ENCODE results near the gene ZNF100.
"Not testable (repeated sequence)": the region's sequence is repeated elsewhere in the genome, so short reads cannot be mapped to it uniquely, and the experiment has no call there.

Gene ZNF100

DNA sequence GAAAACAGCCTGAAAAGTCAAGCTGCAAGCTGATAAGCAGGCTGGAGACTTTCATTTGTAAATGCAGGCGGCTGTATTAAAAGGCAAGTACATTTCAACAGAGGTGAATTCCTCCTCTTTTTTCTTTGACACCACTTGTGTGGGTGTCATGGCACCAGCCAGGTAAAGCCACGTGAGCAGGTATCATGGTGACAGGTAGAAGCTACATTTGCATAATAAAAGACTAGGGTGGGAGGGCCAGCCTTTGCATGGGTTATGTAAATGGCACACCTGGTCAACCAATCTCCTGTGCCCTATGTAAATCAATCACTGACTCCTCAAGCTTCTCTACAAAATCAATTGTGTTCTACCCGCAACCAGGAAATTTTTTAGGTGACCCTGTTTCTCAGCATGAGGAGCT is 68.2 kb downstream of the ZNF100 start:
- DNase-seq: no peak

DNA sequence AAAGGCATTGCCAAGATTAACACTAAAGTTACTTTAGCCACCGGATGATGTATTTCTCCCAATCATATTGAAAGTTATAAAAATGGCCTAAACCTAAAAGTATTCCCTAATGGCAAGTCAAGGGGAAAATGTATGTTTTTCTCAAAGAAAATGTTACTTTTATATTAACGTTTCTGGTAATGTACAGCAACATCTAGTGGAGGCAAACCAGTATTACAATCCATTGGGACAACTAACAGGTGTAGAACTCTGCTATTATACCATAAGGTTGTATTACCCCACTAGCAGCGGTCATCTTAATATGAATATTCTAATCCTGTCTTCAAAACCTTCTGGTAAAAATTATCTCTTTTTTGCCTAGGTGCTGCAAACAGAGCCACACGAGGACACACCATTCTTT is 69.2 kb downstream of the ZNF100 start:
- no peak for DNase-seq

DNA sequence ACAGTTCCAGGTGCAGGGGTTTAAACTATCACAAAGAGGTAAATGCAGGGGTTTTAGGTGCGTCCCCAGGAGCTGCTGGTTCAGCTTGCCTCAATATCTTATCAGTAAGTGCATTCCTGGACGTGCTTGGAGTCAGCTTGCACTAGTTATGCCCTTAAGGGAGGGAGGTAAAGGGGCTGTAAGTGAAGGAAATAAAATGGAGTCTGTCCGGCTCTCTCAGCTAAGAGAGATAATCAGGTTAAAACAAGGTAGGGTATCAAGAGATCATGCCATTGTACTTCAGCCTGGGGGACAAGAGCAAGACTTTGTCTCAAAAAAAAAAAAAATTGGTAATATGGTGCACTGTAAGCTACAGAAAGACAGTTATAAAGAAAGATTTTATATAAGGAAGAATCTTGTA is 69.7 kb downstream of the ZNF100 start:
- no peak for DNase-seq

DNA sequence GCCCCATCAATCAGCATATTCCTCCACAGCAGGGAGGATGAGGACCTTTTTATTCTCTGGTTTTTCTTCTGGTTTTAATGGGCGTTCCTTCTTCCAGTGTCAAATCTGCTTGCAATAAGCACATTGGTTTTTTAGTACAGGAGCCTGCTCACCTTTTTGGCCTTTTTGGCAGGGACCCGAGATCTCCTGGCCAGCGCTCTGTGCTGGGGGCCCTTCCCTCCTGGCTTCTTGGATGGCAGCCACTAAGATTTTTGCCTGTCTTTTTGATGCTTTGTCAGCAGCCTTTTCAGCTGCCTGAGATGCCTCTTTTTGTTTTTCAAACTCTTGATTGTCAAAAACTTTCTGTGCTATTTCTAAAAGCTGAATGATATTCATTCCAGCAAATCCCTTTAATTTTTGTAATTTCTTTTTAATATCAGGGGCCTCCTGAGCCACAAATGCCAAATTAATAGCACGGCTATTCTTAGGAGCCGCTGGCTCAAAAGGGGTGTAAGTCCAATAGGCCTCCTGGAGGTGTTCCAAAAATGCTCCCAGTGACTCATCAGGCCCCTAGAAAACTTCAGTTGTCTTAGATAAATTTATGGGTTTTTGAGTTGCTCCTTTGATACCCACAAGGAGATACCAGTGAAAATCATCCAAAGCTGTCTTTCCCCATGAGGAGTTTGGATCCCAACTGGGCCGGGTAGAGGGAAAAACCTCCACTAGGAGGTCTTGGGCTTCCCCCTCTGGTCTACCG is 73.0 kb downstream of the ZNF100 start:
- DNase-seq: no peak

DNA sequence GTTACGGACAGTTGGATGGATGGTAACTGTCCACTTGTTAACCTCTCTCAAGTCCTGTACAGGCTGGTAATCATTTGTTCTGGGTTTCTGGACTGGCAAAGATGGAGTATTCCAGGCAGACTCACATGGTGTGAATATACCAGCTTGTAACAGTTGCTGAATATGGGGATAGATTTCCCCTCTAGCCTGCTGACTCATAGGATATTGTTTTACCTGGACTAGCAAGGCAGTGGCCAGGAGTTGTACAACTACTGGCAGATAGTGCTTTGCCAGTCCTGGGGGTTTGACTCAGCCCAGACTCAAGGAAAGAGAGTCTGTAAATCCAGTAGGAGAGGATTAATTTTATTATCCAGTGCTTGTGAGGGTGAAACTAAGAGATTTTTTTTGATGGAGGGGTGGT is 74.0 kb downstream of the ZNF100 start:
- DNase-seq: no peak

DNA sequence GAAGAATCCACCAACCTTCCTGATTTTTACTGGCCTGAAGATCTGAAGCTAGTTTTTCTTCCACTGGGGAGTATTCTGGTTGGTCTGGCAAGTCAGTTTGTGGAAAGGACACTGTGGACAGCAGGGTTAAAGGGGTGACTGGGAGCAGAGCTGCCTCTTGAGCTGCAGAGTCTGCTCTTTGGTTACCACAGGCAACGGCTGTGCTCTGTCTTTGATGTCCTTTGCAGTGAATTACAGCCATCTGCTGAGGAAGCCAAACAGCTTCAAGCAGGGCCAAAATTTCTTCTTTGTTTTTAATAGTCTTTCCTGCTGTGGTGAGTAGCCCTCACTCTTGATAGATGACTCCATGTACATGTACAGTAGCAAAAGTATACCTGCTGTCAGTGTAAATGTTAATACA is 75.7 kb downstream of the ZNF100 start:
- DNase-seq: no peak

DNA sequence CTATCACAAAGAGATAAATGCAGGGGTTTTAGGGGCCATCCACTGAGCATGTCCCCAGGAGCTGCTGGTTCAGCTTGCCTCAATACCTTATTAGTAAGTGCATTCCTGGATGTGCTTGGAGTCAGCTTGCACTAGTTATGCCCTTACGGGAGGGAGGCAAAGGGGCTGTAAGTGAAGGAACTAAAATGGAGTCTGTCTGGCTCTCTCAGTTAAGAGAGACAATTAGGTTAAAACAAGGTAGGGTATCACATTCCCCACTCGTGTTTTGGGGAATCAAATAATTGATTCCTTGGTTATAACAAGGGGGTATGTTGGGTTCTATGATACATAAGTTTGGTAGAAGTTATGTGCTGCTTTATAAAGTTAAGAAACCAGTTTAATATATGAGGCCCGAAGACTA is 78.9 kb downstream of the ZNF100 start:
- DNase-seq: no peak

DNA sequence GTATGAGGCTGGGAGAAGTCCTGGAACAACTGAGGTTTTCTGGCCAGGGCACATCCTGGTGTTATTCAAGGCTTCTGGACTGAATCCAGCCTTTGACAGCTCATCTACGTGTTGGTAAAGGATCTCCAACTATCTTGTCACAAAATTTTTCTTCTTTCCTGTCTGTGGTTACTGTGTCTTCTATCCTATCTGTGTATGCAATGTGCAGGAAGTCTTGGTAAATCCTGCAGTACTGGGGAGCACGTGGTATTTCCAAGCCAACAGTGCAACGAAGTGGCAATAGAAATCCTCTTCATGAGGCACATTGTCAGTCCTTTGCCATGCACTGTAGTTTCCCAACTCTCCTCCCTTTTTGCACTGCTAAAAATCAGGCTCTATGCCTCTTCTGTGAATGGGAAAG is 86.7 kb downstream of the ZNF100 start:
- DNase-seq: no peak

DNA sequence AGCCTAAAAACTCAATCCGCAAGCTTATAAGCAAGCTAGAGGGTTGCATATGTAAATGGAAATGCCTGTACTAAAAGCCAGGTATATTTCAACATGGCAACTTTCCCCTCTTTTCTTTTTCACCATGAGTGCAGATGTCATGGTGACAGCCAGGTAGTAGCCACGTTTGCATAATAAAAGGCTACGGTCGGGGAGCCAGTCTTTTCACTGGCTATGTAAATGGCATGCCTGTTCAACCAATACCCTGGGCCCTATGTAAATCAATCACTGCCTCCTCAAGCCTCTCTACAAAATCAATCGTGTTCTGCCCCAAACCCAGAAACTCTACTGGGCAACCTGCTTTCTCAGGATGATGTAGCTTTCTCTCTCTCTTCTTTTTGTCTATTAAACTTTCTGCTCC is 87.4 kb downstream of the ZNF100 start:
- no peak for DNase-seq

DNA sequence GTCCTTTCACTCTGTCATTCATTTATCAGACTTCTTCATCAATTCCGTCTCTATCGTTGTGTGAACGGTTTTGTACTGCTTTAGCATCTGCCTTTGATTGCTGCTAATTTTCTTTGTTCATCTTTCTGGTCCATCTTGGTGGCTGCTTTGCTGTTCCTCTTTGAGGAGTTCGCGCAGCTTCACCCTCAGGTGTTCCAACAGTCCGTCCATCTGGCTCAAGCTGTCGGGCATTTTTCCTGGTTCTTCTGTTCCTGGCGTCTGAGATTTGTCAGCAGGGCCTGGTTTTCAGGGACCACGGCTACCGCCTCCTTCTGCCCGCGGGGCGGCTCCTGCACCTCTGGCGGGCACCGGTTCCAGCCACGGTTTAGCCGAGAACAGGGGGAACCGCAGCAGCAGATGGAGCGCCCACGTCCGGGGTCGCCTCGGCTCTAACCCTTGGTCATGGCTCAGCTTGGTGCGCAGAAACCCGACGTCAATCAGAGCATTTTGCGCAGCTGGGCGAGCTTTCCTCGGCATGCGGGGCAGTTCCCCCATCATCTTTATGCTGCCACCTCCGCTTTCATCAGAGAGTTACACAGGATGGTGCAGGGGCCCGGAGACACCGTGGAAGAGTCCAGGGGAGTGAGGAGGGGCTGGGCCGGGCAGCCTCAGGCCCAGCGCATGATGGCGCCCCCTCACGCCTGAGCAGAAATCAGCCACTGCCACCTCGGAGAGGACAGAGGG is 89.5 kb downstream of the ZNF100 start:
- no peak for DNase-seq

DNA sequence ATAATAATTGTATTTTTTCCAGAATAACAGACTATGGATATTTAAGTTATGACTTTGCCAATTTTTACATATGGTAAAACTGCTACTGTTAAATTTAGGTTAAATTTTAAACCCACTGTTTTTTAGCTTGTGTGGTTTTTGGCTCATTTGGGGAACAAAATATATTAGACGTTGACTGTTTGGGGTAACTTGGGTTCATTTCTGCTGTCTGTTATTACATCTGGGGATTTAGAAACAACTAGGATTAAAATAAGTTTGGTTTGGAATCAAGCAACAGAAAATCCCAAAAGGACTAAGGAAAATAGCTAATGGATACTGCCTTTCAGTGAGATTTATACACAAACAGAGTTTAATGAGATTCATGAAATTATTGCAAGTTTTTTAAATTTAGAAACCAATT is 92.9 kb downstream of the ZNF100 start:
- no peak for DNase-seq

DNA sequence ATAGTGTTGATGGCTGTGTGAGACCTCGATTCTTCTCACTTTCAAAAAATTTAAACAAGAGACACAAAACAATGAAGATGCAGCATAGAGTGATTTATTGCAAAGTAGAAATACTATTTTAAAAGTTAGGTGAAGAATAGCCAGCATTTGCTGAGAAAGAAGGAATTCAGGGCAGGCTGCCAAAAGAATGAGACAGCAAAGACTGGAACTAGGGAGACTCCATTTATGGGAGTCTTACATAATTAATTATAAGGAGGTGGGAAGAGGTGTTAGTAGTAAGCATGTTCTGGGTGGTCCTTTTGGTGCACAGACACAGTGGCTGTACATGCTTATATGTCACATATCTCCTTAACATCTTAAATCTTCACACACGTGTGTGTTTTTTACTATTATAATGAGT is 93.9 kb downstream of the ZNF100 start:
- not testable (repeated sequence) for DNase-seq

Data from 8988T (cell line).